HG03196 (cell line): ENCODE results near the gene SPINK5.

Source experiments
- ATAC-seq: cut with Tn5 transposase; IDR thresholded peaks from one replicate; pipeline ENCODE4 v1.9.1; 2021; ENCODE audit not compliant: unreplicated experiment

SPINK5 gene

GRCh38 chr5:148176480-148176879 lies 112.7 kb downstream of the SPINK5 start:
- no peak for ATAC-seq

DNA sequence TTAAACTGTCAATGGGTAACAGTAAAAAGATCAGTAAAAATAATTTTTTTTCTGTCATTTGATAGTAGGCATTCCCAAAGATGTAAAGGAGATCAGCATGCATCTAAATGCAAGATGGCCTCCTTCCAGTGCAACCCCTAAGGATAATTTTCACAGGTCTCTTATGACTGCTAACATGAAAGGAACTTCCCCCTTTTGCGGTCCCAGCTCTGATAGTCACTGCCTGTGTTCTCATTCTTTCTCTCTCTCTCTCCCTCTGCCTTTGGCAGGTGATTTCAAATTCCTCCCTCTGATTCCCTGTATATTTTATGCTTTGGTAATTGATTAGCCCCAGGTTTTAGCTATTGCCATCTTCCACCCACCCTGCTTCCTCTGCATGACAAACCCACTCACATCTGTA lies 113.4 kb downstream of the SPINK5 start:
- ATAC-seq, result no peak

DNA sequence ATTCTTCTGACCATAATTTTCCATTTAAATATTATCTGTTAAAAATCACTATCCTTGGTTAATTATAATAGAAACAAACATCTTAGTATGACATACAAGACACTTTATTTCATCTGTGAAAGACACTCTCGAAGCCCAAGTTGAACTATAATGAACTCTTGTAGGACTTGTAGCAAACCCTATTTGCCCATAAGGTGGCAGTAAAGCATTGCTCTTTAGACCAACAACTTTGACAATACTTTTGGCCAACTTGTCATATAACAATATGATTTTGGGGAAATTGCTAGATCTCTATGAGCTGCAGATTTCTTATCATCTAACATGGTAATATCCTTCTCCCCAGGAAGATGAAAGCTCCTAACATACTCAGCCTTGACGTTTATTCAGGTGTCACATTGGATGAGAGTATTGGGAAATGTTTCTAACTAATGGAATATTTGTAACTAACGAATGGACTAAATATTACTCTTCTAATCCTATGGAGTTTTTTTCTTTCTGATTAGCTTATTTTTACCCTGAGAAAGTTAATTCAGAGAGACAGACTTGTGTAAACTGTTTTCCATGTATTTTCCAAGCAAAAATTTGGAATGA lies 115.5 kb downstream of the SPINK5 start:
- ATAC-seq, result no peak

GRCh38 chr5:148186248-148187003 lies 122.6 kb downstream of the SPINK5 start:
- ATAC-seq, result peak; percentile 95
